Prostate gland (tissue), 2 donors: Measurements from ENCODE around the gene HTATIP2. TPM values are rescaled to one million over a fixed set of nuclear protein-coding genes. Genes with fewer than 3 reads are reported as not detected.

Experiments used
- DNase-seq: peaks from one replicate; pipeline ENCODE4 v3.0.0-alpha.2; 2019; ENCODE audit warnings: low spot score
- H3K27ac ChIP-seq, 2 donors: fragments of 200-600 bp; sonication (generic); 2 replicates each; pipeline ENCODE4 v1.5.1; 2017 to 2019
- H3K27me3 ChIP-seq: fragments of 200-600 bp; sonication (generic); replicated peaks from 2 replicates; pipeline ENCODE4 v1.5.1; 2019; ENCODE audit not compliant: insufficient read depth
- H3K36me3 ChIP-seq, 2 donors: fragments of 200-600 bp; sonication (generic); 1 replicate in 1 of 2; 2 replicates in 1 of 2; pipeline versions ENCODE4 v1.5.1 to v1.8.1; 2017 to 2019
- H3K4me1 ChIP-seq: fragments of 200-600 bp; sonication (generic); replicated peaks from 2 replicates; pipeline ENCODE4 v1.5.1; 2019
- H3K4me3 ChIP-seq, 2 donors: fragments of 200-600 bp; sonication (generic); 2 replicates each; pipeline ENCODE4 v1.5.1; 2017 to 2019
- H3K9me3 ChIP-seq: fragments of 200-600 bp; sonication (generic); 2 replicates; pipeline ENCODE4 v1.5.1; 2017
- CTCF ChIP-seq, 4 experiments: fragments of 200-600 bp in 2 of 4; fragments of 450-650 bp in 2 of 4; sonication (generic) in 2 of 4; IDR thresholded peaks; 1 replicate in 3 of 4; 2 replicates in 1 of 4; pipeline ENCODE4 v1.5.1; 2016 to 2019; ENCODE audit warnings: antibody characterized with exemption in 4 of 4, mild to moderate bottlenecking in 2 of 4, moderate library complexity in 2 of 4
- POLR2A ChIP-seq: fragments of 450-650 bp; IDR thresholded peaks from one replicate; pipeline ENCODE4 v1.6.1; 2016; ENCODE audit warnings: antibody characterized with exemption, mild to moderate bottlenecking
- POLR2AphosphoS5 ChIP-seq: sonication (generic); formaldehyde crosslinking; IDR thresholded peaks from one replicate; pipeline ENCODE4 v1.6.1; 2017; ENCODE audit warnings: antibody characterized with exemption
- WGBS: methylation state at CpG from one replicate; pipeline ENCODE4 v1.1.5; 2018; 5-methylcytosine and 5-hydroxymethylcytosine counted together
- intact Hi-C: fragments of 100-400 bp; cut with DNase I; formaldehyde crosslinking; loops from one replicate; pipeline ENCODE4 v1.14.2; 2022
- total RNA-seq, 2 donors: library from RNA; depleted of rRNA; stranded (reverse); fragments of >200 nt; gene quantifications; one replicate each; pipeline ENCODE4 v1.1.0, GENCODE V29; 2016

Gene HTATIP2
- total RNA-seq, 2 donors from 2014 or later, result 35.1 to 48.0 TPM

GRCh38 chr11:20337526-20338154 lies 25.9 kb upstream of the HTATIP2 start:
- intact Hi-C loops, result no loop called here
- Histone ChIP-seq H3K36me3 (no peaks in the 10 kb centered on the region), H3K4me3 (no peak overlapping the region), H3K27ac (no peak overlapping the region), H3K27me3 (peaks cover 5% of the 10 kb centered on the region), H3K4me1 (no peaks in the 10 kb centered on the region), H3K9me3 (no peaks in the 10 kb centered on the region)
- TF ChIP-seq POLR2AphosphoS5 (no peak), POLR2A (no peak), CTCF (IDR thresholded peaks at IDR 0.05) (no peak)
- WGBS, result 27% methylated on average over 9 of the region's 9 CpGs
- DNase-seq, result no peak

- no peak overlapping the region for H3K27ac ChIP-seq
- no peaks in the 10 kb centered on the region for H3K4me1 ChIP-seq
- no peak overlapping the region for H3K4me3 ChIP-seq
- intact Hi-C loops, result no loop called here
- TF ChIP-seq CTCF (IDR thresholded peaks at IDR 0.05), result no peak
- no peak for TF ChIP-seq POLR2A
- TF ChIP-seq POLR2AphosphoS5, result no peak
- H3K36me3 ChIP-seq, result no peaks in the 10 kb centered on the region
- 32% methylated on average over 26 of the region's 26 CpGs for WGBS
- H3K9me3 ChIP-seq, result no peaks in the 10 kb centered on the region
- no peak for DNase-seq
- H3K27me3 ChIP-seq, result peaks cover 7% of the 10 kb centered on the region
Observed at GRCh38 chr11:20342347-20343141, 21.0 kb upstream of the HTATIP2 start.

- H3K9me3 ChIP-seq, result no peaks in the 10 kb centered on the region
- H3K36me3 ChIP-seq, result no peaks in the 10 kb centered on the region
- no peaks in the 10 kb centered on the region for H3K4me1 ChIP-seq
- no peak for TF ChIP-seq POLR2A
- TF ChIP-seq CTCF (IDR thresholded peaks at IDR 0.05), result no peak
- TF ChIP-seq POLR2AphosphoS5, result no peak
- H3K4me3 ChIP-seq, result no peak overlapping the region
- no peaks in the 10 kb centered on the region for H3K27me3 ChIP-seq
- intact Hi-C loops, result no loop called here
- DNase-seq, result no peak
- H3K27ac ChIP-seq, result no peak overlapping the region
- WGBS, result 76% methylated on average over 7 of the region's 7 CpGs
Observed at GRCh38 chr11:20351136-20351535, 12.4 kb upstream of the HTATIP2 start.

- no peaks in the 10 kb centered on the region for H3K4me1 ChIP-seq
- WGBS, result 33% methylated on average over 2 of the region's 2 CpGs
- no peaks in the 10 kb centered on the region for H3K27me3 ChIP-seq
- H3K4me3 ChIP-seq, result no peak overlapping the region
- intact Hi-C loops, result no loop called here
- TF ChIP-seq POLR2AphosphoS5, result no peak
- no peak for TF ChIP-seq POLR2A
- TF ChIP-seq CTCF (IDR thresholded peaks at IDR 0.05), result no peak
- H3K36me3 ChIP-seq, result no peaks in the 10 kb centered on the region
- no peak for DNase-seq
- no peaks in the 10 kb centered on the region for H3K9me3 ChIP-seq
- H3K27ac ChIP-seq, result no peak overlapping the region
Observed at GRCh38 chr11:20351751-20352262, 11.7 kb upstream of the HTATIP2 start.
